ENCODE data around the gene BIRC3.
A peak's percentile ranks its signal among the peaks of the same experiment; 100 is the strongest.

Gene BIRC3

GRCh38 chr11:102304686-102305085 lies 12.6 kb upstream of the BIRC3 start:
- Histone ChIP-seq H3K9me3 (ENCODE audit: insufficient read depth, low read length) (no peaks in the 10 kb centered on the region), H3K79me2 (ENCODE audit: low read length) (no peaks in the 10 kb centered on the region), H3K27me3 (ENCODE audit: low read depth, low read length) (no peaks in the 10 kb centered on the region), H3K27ac (ENCODE audit: low read length) (no peak overlapping the region), H3K36me3 (replicated peaks; ENCODE audit: low read depth, low read length) (no peaks in the 10 kb centered on the region), H3K4me2 (ENCODE audit: low read length) (no peak overlapping the region), H3K4me3 (ENCODE audit: low read length) (no peak overlapping the region), H3K9ac (ENCODE audit: low read length) (no peak overlapping the region), H3K4me1 (ENCODE audit: low read length) (peaks cover 46% of the 10 kb centered on the region), H4K20me1 (ENCODE audit: insufficient read depth, low read length) (no peaks in the 10 kb centered on the region), H2AFZ (ENCODE audit: low read depth, low read length) (no peak overlapping the region)
- TF ChIP-seq EZH2phosphoT487 (IDR thresholded peaks at IDR 0.05; ENCODE audit: low read depth) (no peak), CTCF (IDR thresholded peaks at IDR 0.05; ENCODE audit: low read depth, low read length) (no peak)

- no peaks in the 10 kb centered on the region for H3K9me3 ChIP-seq (ENCODE audit: insufficient read depth, low read length)
- TF ChIP-seq CTCF (IDR thresholded peaks at IDR 0.05; ENCODE audit: low read depth, low read length) (no peak), EZH2phosphoT487 (IDR thresholded peaks at IDR 0.05; ENCODE audit: low read depth) (no peak)
- no peaks in the 10 kb centered on the region for H3K36me3 ChIP-seq (replicated peaks; ENCODE audit: low read depth, low read length)
- no peak overlapping the region for H3K9ac ChIP-seq (ENCODE audit: low read length)
- H3K27ac ChIP-seq (ENCODE audit: low read length): no peak overlapping the region; the same call in 1 of the 2 replicates
- peak overlapping the region; percentile 88 for H3K4me2 ChIP-seq (ENCODE audit: low read length)
- peaks cover 46% of the 10 kb centered on the region for H3K4me1 ChIP-seq (ENCODE audit: low read length)
- no peaks in the 10 kb centered on the region for H4K20me1 ChIP-seq (ENCODE audit: insufficient read depth, low read length)
- no peaks in the 10 kb centered on the region for H3K79me2 ChIP-seq (ENCODE audit: low read length)
- no peak overlapping the region for H3K4me3 ChIP-seq (ENCODE audit: low read length)
- H3K27me3 ChIP-seq (ENCODE audit: low read depth, low read length): no peaks in the 10 kb centered on the region
- H2AFZ ChIP-seq (ENCODE audit: low read depth, low read length): peak overlapping the region; percentile 54; the same call in 1 of the 2 replicates
Observed at GRCh38 chr11:102305352-102306047, 11.8 kb upstream of the BIRC3 start.

- H3K4me1 ChIP-seq (ENCODE audit: low read length): peaks cover 46% of the 10 kb centered on the region
- H3K36me3 ChIP-seq (replicated peaks; ENCODE audit: low read depth, low read length): no peaks in the 10 kb centered on the region
- H3K4me3 ChIP-seq (ENCODE audit: low read length): peak overlapping the region; percentile 58; the same call in 1 of the 2 replicates
- H3K27me3 ChIP-seq (ENCODE audit: low read depth, low read length): no peaks in the 10 kb centered on the region
- H2AFZ ChIP-seq (ENCODE audit: low read depth, low read length): peak overlapping the region; percentile 54; the same call in 1 of the 2 replicates
- H4K20me1 ChIP-seq (ENCODE audit: insufficient read depth, low read length): no peaks in the 10 kb centered on the region
- H3K4me2 ChIP-seq (ENCODE audit: low read length): peak overlapping the region; percentile 88
- H3K9ac ChIP-seq (ENCODE audit: low read length): peak overlapping the region; percentile 50; the same call in 1 of the 2 replicates
- H3K79me2 ChIP-seq (ENCODE audit: low read length): no peaks in the 10 kb centered on the region
- peak overlapping the region; percentile 85 for H3K27ac ChIP-seq (ENCODE audit: low read length)
- TF ChIP-seq EZH2phosphoT487 (IDR thresholded peaks at IDR 0.05; ENCODE audit: low read depth): no peak
- peak; percentile 21 for TF ChIP-seq CTCF (IDR thresholded peaks at IDR 0.05; ENCODE audit: low read depth, low read length)
- H3K9me3 ChIP-seq (ENCODE audit: insufficient read depth, low read length): no peaks in the 10 kb centered on the region
Observed at GRCh38 chr11:102306048-102306597, 11.2 kb upstream of the BIRC3 start.
